Measurements from ENCODE around the gene ACSM4.
A peak's percentile ranks its signal among the peaks of the same experiment; 100 is the strongest.

Gene ACSM4

DNA sequence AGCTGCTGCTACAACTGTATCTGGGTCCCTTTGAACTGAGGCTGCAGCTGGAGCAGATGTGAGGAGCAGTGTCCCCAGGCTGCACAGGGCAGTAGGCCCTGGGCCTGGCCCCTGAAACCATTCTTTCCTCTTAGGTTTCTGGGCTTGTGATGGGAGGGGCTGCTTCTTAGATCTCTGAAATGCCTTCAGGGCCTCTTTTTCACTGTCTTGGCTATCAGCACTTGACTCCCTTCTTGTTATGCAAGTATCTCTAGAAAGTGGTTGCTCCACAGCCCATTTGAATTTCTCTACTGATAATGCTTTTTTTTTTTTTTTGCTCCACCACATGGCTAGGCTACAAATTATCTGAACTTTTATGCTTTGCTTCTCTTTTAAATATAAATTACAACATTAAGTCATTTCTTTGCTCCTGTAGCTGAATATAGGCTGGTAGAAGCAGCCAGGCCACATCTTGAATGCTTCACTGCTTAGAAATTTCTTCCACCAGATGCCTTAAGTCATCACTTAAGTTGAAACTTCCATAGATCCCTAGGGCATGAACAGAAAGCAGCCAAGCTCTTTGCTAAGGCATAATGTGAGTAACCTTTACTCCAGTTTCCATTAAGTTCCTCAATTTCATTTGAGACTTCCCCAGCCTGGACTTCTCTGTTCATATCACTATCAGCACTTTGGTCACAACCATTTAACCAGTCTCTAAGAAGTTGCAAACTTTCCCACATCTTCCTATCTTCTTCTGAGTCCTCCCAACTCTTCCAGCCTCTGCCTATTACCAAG is 41.1 kb downstream of the ACSM4 start:
- DNase-seq = no peak

DNA sequence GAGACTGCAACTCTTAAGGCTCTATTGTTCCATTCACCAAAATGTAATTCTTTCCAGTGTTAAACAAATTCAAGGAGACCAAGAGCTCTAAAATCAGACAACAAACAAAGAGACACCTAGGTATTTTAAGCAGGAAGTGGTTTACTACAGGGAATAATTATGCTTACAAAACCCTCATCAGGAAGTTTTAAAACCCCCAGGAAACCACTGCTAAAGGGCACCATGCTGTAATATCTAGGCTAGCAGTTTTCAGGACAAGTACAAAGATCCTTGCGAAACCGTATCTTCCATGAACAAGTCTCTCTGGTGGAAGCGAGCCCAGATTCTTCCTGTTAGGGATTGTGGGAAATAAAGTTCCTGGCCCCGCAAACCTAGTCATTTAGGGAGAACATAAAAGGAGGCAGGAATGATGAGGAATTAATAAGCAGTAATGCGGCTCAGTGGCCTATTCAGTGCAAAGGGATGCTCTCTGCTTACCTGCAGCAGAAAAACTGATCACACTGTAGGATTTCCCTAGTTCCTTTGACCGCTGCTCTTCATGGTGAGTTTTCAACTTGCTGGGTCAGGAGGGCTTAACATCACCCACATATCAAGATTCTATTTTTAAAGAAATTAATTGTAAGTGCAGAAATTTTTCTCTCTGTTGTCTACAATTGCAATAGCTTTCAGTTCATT is 42.8 kb downstream of the ACSM4 start:
- no peak for DNase-seq

DNA sequence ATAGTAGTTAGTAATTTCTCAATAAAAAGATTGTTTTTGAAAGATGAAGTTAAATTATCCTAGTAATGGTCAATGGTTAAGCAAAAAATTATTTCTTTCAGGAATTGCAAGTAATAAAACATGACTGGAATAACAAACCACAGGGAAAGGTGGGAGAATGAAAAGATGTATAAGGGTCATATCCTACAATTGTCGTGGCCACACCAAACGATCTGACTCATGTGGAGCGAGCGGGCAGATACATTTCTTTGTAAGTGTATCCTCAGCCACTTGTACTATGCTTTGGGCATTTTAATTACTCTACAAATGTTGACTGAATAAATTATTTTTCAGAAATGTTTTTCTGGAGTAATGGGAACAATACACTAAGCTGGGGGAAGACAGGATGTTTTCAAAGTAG is 45.5 kb downstream of the ACSM4 start:
- no peak for DNase-seq

DNA sequence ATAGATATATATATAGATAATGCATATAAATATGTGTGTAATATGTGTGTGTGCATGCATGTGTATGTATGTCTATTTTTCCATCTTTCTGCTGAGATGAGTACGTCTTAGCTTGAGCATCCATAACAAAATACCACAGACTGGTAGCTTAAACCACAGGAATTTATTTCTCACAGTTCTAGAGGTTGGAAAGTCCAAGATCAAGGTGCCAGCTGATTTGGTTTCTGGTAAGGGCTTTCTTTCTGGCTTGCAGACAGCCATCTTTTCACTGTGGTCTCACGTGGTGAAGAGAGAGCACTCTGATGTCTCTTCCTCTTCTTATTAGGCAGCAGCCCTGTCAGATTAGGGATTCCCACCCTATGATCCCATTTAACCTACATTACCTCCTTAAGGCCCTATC is 47.3 kb downstream of the ACSM4 start:
- DNase-seq = no peak

DNA sequence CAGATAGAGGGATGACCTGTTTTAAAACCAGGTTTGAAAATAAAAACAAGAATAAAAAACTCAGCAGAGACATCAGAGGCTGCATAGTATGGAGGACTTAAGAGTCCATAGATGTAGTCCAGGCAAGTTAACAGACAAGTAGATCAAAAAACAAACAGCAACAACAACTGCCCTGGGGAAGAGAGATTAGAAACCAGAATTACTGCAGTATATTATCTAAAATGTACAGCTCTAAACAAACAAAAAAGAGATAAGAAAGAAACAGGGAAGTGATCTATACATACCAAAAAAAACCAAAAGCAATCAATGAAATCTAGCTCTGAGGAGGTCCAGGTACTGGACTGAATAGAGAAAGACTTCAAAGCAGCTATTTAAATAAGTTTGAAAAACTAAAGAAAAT is 48.8 kb downstream of the ACSM4 start:
- no peak for DNase-seq

DNA sequence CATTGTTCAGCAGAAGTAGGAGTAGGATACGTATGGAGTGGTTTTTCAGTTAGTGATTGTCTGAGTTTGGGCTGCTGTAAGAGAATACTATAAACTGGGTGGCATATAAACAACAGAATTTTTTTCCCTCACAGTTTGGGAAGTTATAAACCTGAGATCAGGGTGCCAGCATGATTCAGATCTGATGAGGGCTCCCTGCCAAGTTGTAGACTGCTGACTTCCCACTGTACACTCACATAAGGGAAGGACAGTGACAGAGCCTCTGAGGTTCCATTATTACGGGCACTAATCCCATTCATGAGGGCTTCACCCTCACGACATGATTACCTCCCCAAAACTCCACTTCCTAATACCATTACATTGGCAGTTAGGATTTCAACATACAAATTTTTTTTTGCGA is 50.7 kb downstream of the ACSM4 start:
- DNase-seq = no peak

DNA sequence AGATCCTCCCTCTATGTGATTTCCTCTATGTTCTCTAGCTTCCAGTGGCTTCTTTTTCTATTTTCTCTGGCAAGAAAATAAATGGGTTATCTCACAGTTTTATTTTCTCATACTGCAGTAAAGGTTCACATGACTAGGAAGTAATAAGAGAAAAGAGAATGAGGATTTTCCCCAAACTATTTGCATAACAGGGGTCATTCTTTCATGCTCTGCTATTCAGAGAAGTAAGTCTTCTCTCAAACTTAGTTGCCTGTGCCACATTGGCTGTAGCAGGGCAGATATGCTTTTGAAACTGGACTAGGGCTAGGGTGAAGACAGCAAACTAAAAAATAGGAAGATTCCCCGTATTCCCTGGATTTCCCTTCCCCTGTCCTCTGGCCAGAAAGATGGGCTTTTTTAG is 57.4 kb downstream of the ACSM4 start:
- no peak for DNase-seq

DNA sequence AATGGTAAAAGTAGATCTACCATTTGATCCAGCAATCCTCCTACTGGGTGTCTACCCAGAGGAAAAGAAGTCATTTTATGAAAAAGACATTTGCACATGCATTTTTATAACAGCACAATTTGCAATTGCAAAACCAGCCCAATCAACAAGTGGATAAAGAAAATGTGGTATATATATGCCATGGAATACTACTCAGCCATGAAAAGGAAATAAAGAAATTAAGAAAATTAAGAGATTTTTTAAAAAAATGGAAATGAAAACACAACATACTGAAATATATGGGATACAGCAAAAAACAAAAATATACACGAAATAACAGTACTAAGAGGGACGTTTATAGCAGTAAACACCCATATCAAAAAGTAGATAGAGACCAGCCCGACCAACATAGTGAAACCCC is 58.9 kb downstream of the ACSM4 start:
- DNase-seq = no peak

DNA sequence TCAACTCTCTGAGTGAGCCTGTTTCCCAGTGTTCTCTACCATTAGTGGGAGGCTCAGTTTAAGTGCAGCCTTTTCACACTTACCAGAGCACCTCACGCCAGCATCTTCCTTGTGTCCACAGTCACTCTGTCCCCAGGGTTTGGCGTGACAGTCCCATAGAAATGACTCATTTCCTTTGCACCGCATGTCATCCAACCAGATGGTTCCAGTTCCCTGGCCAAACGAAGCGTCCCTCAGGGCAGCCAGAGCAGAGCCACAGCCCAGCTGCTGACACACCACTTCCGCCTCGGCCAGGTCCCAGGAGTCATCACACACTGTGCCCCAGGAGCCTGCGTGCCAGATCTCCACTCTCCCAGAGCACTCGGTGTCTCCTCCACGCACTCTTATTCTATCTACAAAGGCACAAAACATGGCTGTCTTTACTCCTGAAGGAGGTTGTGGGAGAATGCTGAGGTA is 65.4 kb downstream of the ACSM4 start:
- no peak for DNase-seq

DNA sequence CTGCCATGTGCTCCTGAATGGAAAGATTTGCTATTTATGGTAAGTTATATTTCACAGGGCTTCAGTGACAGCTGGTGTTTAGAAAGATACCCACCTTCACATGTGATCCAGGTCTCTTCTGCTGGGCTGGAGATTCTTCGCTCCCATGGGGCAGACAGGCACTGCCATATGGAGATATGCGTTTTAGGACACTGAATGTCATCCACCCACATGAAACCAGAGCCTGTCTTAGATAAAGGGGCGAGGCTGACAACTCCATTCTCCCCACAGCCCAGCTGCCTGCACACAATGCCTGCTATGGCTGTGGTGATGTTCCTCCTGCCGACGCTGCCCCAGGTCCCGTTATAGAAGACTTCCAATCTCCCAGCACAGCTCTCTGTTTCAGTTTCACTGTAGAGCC is 69.4 kb downstream of the ACSM4 start:
- DNase-seq = no peak

DNA sequence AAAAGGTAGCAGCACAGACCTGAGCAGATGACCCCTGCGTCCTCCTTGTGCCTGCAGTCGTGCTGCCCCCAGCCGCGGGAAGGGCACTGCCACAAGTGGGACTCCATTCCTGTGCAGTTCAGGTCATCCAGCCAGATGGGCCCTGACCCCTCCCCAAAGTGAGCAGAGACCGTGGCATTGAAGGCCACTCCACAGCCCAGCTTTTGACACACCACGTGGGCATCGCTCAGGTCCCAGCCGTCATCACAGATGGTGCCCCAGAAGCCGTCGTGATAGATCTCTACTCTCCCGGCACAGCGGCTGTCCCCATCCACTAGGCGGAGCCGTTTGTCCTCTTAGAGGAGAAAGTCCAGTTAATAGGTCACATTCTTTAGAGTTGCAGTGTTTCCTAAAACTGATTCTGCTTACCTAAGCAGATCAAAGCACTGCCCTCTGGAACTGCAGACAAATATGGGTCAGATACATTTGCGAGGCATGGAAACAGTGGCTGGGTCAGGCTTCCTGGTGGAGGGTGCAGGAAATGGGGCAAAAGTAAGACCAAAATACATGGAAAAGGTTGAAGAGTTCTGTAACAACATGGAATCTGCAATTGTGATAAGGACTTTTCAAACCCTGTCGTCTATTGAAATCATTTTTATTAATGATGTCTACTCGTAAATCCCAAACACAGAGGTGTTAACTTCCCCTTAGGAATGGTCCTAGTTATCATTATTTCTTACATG is 70.7 kb downstream of the ACSM4 start:
- peak; percentile 8 for DNase-seq

DNA sequence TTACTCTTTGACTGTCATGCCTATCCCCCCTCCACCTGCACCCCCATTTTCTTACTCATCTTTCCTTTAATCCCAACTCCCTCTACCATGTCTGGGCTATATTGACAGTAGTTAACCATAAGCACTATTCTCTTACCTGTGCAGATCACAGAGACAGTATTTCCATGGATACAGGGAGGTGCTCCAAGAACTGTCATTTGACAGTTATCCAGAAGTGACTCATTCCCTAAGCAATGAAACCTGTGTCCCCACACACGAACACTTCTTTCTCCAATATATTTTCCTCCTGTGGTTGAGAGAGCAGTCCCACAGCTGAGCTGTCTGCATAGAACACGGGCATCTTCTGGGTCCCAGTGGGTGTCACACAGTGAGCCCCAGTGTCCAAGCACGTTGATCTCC is 71.3 kb downstream of the ACSM4 start:
- DNase-seq = no peak

DNA sequence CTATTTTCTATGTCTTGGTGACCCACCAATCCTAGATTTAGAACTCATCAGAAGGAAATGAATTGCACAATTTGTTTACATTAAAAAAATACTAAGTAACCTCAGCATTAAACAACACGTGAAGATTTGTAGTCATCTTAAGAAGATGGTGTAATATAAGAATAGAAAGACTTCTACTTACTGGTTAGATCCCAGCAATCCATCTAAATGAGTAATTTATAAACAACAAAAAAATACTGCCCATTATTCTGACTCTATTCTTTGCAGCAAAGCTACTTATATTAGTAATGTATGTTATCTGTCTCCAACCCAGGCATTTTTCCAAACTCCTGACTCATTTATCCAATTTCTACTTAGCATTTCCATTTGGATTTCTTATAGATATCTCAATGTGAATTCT is 72.3 kb downstream of the ACSM4 start:
- no peak for DNase-seq
